ENCODE data around the gene NFKBIL1. TPM values are rescaled to one million over a fixed set of nuclear protein-coding genes. Genes with fewer than 3 reads are reported as not detected.

Gene NFKBIL1
- total and polyA plus RNA-seq, 4 donors = 3.3 to 9.6 (median 7.4) TPM

GRCh38 chr6:31572041-31572911 lies 24.9 kb downstream of the NFKBIL1 start, which contains the start of gene LTA:
Gene LTA, plus strand, starts transcription at chr6:31572289. Its CDS starts 454 bp downstream, at chr6:31572743.
- Histone ChIP-seq H3K4me1 (ENCODE audit: control insufficient read depth in 4 of 4, insufficient read depth in 4 of 4, low read length in 3 of 4) (no peaks in the 10 kb centered on the region), H3K9me3 (ENCODE audit: control insufficient read depth in 4 of 4, low read length in 3 of 4) (no peaks in the 10 kb centered on the region), H3K27me3 (ENCODE audit: control insufficient read depth in 4 of 4, insufficient read depth in 4 of 4, low read length in 3 of 4) (no peaks in the 10 kb centered on the region), H3K4me3 (ENCODE audit: low read depth in 1 of 3, low read length in 3 of 3) (no peak within 1 kb of the TSS), H3K36me3 (ENCODE audit: control insufficient read depth in 4 of 4, insufficient read depth in 3 of 4, low read depth in 1 of 4, low read length in 3 of 4) (no peaks in the 10 kb centered on the region), H3K27ac (ENCODE audit: low read depth in 1 of 2, low read length in 2 of 2) (peak within 1 kb of the TSS in 1 of 2 donors; percentile 52), H3K9ac (ENCODE audit: low read depth in 1 of 2, low read length in 2 of 2) (no peak within 1 kb of the TSS)
- 85% methylated on average over 27 of the region's 27 CpGs for WGBS
- no peak for DNase-seq (ENCODE audit: low spot score)
- TF ChIP-seq ZBTB33 (IDR thresholded peaks at IDR 0.05) = no peak
- TF ChIP-seq FOXA2 (IDR thresholded peaks at IDR 0.05) = no peak
- TF ChIP-seq HNF4G (IDR thresholded peaks at IDR 0.05) = no peak
- no peak for TF ChIP-seq RXRA (IDR thresholded peaks at IDR 0.05)
- TF ChIP-seq FOXA1 (IDR thresholded peaks at IDR 0.05) = no peak
- TF ChIP-seq MAX (IDR thresholded peaks at IDR 0.05) = no peak
- TF ChIP-seq REST (IDR thresholded peaks at IDR 0.05) = no peak
- no peak for TF ChIP-seq CTCF (IDR thresholded peaks at IDR 0.05; ENCODE audit: low read depth, low read length, missing input control)
- no peak for TF ChIP-seq JUND (IDR thresholded peaks at IDR 0.05)
- no peak for TF ChIP-seq TAF1 (conservative IDR thresholded peaks at IDR 0.05)
- TF ChIP-seq GABPA (IDR thresholded peaks at IDR 0.05 in 1 of 2, conservative IDR thresholded peaks at IDR 0.05 in 1 of 2) = no peak
- TF ChIP-seq EGR1 (IDR thresholded peaks at IDR 0.05; ENCODE audit: low read depth in 2 of 2) = no peak
- TF ChIP-seq HNF4A (conservative IDR thresholded peaks at IDR 0.05) = no peak
- TF ChIP-seq YY1 (IDR thresholded peaks at IDR 0.05) = no peak
- no peak for TF ChIP-seq RAD21 (IDR thresholded peaks at IDR 0.05)
- no peak for TF ChIP-seq SP1 (IDR thresholded peaks at IDR 0.05)
- TF ChIP-seq NR2F2 (IDR thresholded peaks at IDR 0.05) = no peak
- TF ChIP-seq, protein P1, sequence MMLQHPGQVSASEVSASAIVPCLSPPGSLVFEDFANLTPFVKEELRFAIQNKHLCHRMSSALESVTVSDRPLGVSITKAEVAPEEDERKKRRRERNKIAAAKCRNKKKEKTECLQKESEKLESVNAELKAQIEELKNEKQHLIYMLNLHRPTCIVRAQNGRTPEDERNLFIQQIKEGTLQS (IDR thresholded peaks at IDR 0.05) = no peak

All from liver (tissue), 9 donors.